HFFc6 (cell line): ENCODE results near the gene PITX2. TPM values are rescaled to one million over a fixed set of nuclear protein-coding genes. Genes with fewer than 3 reads are reported as not detected.

Experiments
- DNase-seq: peaks from one replicate; pipeline ENCODE4 v3.0.0-alpha.2; 2018
- H3K27ac Mint-ChIP-seq: 2 replicates; pipeline ENCODE4 v1.8.0; 2020; ENCODE audit warnings: mild to moderate bottlenecking, mixed read lengths
- H3K27me3 Mint-ChIP-seq: 2 replicates; pipeline ENCODE4 v1.8.0; 2021; ENCODE audit warnings: mild to moderate bottlenecking, moderate library complexity, mixed read lengths; ENCODE audit not compliant: insufficient read depth
- H3K36me3 Mint-ChIP-seq: 2 replicates; pipeline ENCODE4 v1.8.0; 2021; ENCODE audit warnings: low read depth, mixed read lengths
- H3K4me1 Mint-ChIP-seq: 2 replicates; pipeline ENCODE4 v1.8.0; 2020; ENCODE audit warnings: low read depth, mixed read lengths
- H3K4me3 Mint-ChIP-seq: 2 replicates; pipeline ENCODE4 v1.8.0; 2020; ENCODE audit warnings: mild to moderate bottlenecking, moderate library complexity, mixed read lengths
- H3K9me3 Mint-ChIP-seq: 2 replicates; pipeline ENCODE4 v1.8.0; 2020; ENCODE audit warnings: mild to moderate bottlenecking, mixed read lengths
- CTCF ChIP-seq: fragments of 200-600 bp; sonication (generic); IDR thresholded peaks from 2 replicates; pipeline ENCODE4 v1.5.0; 2021; ENCODE audit warnings: antibody characterized with exemption, mild to moderate bottlenecking
- long read RNA-seq: library from polyadenylated mRNA; unstranded; transcript quantifications from one replicate; pipeline ENCODE4 v2.0.0, GENCODE V29; 2019
- total RNA-seq, 6 experiments: library from RNA; stranded (reverse); fragmentation: NEBNext Ultra II Directional; extraction: Animal tissue kit (Norgen Biotek cat#: 25700); gene quantifications; 2 replicates in 1 of 6; 3 replicates in 5 of 6; pipeline ENCODE4 v1.2.3, GENCODE V29; 2021

The PITX2 gene
- 10 to 100 TPM; 15.9 to 22.8 (median 17.9) TPM for total RNA-seq
- long read RNA-seq, transcript PITX2-203 (4 exons, 2,100 nt): major isoform, 5 of 18 reads
- long read RNA-seq, partial matches to known transcripts: 5 of 18 reads
- long read RNA-seq, other reads (novel, unspliced or antisense): 3 of 18 reads

- H3K27ac Mint-ChIP-seq: peak within 1 kb of the TSS; percentile 86
- TF ChIP-seq CTCF: no peak
- H3K27me3 Mint-ChIP-seq: peaks cover 9% of the 10 kb centered on the region
- peaks cover 27% of the 10 kb centered on the region for H3K36me3 Mint-ChIP-seq
- H3K4me3 Mint-ChIP-seq: peak within 1 kb of the TSS; percentile 97
- peak; percentile 100 for DNase-seq
- H3K9me3 Mint-ChIP-seq: no peaks in the 10 kb centered on the region
- peaks cover 62% of the 10 kb centered on the region for H3K4me1 Mint-ChIP-seq
Measured at GRCh38 chr4:110622841-110623717, at the start of gene PITX2. TSS of gene PITX2 (minus strand) at chr4:110623077. CDS start at chr4:110622460, 617 bp downstream.

GRCh38 chr4:110671679-110672078 is 48.8 kb upstream of the PITX2 start:
- peaks cover 24% of the 10 kb centered on the region for H3K4me1 Mint-ChIP-seq
- H3K4me3 Mint-ChIP-seq: no peak overlapping the region
- no peak for DNase-seq
- H3K36me3 Mint-ChIP-seq: no peaks in the 10 kb centered on the region
- no peak for TF ChIP-seq CTCF
- no peak overlapping the region for H3K27ac Mint-ChIP-seq
- H3K9me3 Mint-ChIP-seq: no peaks in the 10 kb centered on the region
- peaks cover 2% of the 10 kb centered on the region; the same call in 1 of the 2 replicates for H3K27me3 Mint-ChIP-seq

GRCh38 chr4:110669663-110670062 is 46.8 kb upstream of the PITX2 start:
- no peaks in the 10 kb centered on the region for H3K36me3 Mint-ChIP-seq
- no peak for TF ChIP-seq CTCF
- no peak for DNase-seq
- no peak overlapping the region for H3K27ac Mint-ChIP-seq
- H3K4me1 Mint-ChIP-seq: peaks cover 17% of the 10 kb centered on the region
- H3K4me3 Mint-ChIP-seq: no peak overlapping the region
- no peaks in the 10 kb centered on the region for H3K9me3 Mint-ChIP-seq
- H3K27me3 Mint-ChIP-seq: peaks cover 2% of the 10 kb centered on the region; the same call in 1 of the 2 replicates

DNA sequence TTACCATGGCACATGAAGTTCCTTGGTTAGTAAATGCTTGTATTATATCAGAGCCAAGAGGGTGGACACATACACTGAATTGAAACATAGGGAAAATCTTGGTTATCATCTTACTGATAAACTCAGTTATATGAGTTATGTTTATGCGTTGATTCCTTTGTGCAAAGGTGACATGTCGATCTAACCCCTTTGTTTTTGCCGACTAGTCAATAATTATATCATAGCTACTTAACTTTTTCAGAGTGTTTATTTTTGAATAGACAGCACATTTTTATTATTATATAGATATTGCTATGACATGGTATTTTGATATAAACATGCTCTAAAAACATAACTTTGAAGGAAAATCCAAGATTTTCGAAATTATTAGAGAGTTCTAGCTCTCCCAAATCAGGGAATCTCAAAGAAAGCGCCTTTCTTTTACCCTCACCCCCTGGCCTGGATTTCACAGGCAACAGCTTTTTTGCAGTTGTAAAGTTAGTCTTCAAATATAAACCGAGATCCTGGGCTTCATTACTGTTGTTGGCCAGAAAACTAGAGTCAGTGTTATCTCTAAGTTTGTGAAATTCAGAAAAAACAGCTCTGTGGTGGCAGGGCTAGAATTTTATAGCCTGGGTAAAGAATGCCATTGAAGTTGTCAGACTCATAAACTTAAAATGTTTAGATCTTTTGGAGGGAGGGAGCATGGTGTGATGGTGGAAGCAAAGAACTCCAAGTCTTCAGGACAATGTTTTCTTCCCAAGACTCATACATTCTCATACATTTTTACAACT is 45.8 kb upstream of the PITX2 start:
- DNase-seq: no peak
- peaks cover 2% of the 10 kb centered on the region for H3K27me3 Mint-ChIP-seq

More for the DNA sequence above, 45.8 kb upstream of the PITX2 start:
- no peaks in the 10 kb centered on the region for H3K36me3 Mint-ChIP-seq
- no peak overlapping the region for H3K27ac Mint-ChIP-seq
- H3K4me3 Mint-ChIP-seq: no peak overlapping the region
- H3K9me3 Mint-ChIP-seq: no peaks in the 10 kb centered on the region
- TF ChIP-seq CTCF: no peak
- peaks cover 28% of the 10 kb centered on the region for H3K4me1 Mint-ChIP-seq
